Breast epithelium (tissue), 3 donors: Measurements from ENCODE around the gene MGAT2.

ENCODE experiments used
- CTCF ChIP-seq, 3 donors: fragments of 450-650 bp; IDR thresholded peaks; one replicate each; pipeline ENCODE4 v1.5.1; 2016 to 2017; ENCODE audit warnings: antibody characterized with exemption in 3 of 3, mild to moderate bottlenecking in 3 of 3, moderate library complexity in 3 of 3
- POLR2A ChIP-seq: fragments of 450-650 bp; IDR thresholded peaks from one replicate; pipeline ENCODE4 v1.6.1; 2016; ENCODE audit warnings: antibody characterized with exemption, mild to moderate bottlenecking, moderate library complexity

- no peak for TF ChIP-seq POLR2A
- TF ChIP-seq CTCF (IDR thresholded peaks at IDR 0.05) = no peak
Measured at GRCh38 chr14:49614196-49614595, 6.4 kb upstream of the MGAT2 start.
